RCC 7860 (cell line): ENCODE results near the gene AFAP1.
"Not testable (repeated sequence)": the region's sequence is repeated elsewhere in the genome, so short reads cannot be mapped to it uniquely, and the experiment has no call there.

Source experiments
- DNase-seq: peaks from one replicate; pipeline ENCODE4 v3.0.0-alpha.2; 2015; ENCODE audit warnings: low spot score
- FAIRE-seq: peaks from 2 replicates; lab custom pipeline; 2012; peaks lifted over from hg19 to GRCh38; lab: Jason Lieb, UNC

Gene AFAP1

DNA sequence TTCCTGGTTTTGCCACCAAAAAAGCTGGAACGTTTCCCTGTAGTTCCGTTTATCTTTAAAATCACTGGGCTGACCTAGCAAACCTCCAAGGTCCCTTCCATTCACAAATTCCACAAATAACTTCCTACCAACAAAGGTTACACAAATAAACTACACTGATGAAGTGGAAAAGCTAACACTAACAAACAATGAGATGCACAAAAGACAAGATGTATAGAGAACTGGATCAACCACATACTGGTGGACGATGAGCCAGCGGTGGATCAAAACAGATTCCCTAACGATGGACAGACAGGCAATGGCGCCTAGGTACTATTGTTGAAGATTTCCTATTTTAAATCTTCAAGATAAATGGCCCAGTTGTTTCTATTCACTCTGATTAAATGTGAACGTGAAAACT, 15.5 kb downstream of the AFAP1 start:
- DNase-seq: no peak
- no peak for FAIRE-seq

DNA sequence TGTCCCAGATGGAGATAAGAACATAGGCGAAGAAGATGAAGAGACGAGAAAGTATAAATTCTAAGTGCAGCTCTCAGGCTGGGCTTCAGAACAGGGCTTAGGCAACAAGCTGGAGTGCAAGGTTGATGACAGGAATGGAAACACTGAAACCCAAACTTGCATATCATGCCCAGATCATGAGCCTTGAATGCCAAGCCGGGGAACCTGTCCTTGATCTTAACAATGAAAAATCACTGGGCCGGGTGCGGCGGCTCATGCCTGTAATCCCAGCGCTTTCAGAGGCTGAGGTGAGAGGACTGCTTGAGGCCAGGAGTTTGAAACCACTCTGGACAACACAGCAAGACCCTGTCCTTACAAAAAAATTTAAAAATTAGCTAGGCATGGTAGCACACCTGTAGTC, 17.2 kb downstream of the AFAP1 start:
- FAIRE-seq: no peak

GRCh38 chr4:7918981-7919380, 20.7 kb downstream of the AFAP1 start:
- DNase-seq (no peak), FAIRE-seq (no peak)

More for the DNA sequence above, 17.2 kb downstream of the AFAP1 start:
- DNase-seq: no peak

- not testable (repeated sequence) for FAIRE-seq, DNase-seq
These were observed 21.5 kb downstream of the AFAP1 start for GRCh38 chr4:7918187-7918586.

DNA sequence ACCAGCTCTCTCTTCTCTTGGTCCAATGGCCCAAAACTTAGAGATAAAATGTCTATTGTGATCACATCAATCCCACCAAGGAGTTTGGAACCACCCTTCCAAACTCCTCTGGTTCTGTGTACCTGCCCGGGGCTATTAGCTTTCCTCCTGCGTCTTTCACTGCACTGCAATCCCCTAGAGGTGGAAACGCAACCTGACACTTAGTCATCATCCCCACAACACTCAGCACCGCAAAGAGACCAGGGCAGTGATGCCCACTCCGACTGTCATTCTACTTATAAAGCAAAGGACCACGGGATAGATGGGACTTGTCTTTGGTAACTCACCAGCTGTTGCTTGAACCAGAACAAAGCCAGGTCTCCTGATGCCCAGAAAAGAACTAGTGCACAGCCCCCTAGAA, 22.0 kb downstream of the AFAP1 start:
- FAIRE-seq: no peak
- no peak for DNase-seq

- FAIRE-seq (no peak), DNase-seq (no peak)
These were observed 23.8 kb downstream of the AFAP1 start for GRCh38 chr4:7915875-7916242.

GRCh38 chr4:7912826-7913225, 26.8 kb downstream of the AFAP1 start:
- DNase-seq (no peak), FAIRE-seq (no peak)

DNA sequence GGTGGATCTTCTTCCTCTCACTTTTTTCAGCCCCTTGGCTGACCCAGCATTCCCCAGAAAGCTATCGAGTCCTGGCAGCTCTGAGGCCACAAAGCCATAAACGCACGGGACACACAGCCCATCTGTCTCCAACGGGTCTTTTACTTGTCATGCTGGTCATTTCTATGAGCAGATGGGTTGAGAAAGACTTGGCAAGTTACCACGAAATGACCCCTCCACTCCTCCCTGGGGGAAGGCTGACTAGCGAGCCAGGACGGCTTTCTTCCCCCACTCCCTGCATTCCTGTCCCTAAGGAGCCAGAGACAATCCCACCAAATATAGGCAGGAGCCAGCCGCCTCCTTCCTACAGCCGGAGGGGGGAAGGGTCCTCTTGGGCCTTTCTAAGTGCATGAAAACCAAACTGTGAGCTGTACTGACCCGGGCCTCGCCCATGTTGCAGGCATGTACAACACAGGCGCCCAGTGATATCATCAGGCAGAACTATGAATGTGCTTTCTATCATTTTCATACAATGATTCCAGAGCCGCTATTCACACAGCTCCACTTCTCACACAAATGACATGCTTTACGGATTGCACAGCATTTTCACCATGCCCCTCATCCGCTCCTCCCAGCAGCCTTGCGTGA, 28.6 kb downstream of the AFAP1 start:
- FAIRE-seq (no peak), DNase-seq (no peak)

- DNase-seq (no peak), FAIRE-seq (no peak)
These were observed 29.3 kb downstream of the AFAP1 start for GRCh38 chr4:7910263-7910896.

GRCh38 chr4:7909463-7910262, 30.0 kb downstream of the AFAP1 start:
- FAIRE-seq (no peak), DNase-seq (no peak)

- DNase-seq (no peak), FAIRE-seq (no peak)
These were observed 31.0 kb downstream of the AFAP1 start for GRCh38 chr4:7908668-7909067.

DNA sequence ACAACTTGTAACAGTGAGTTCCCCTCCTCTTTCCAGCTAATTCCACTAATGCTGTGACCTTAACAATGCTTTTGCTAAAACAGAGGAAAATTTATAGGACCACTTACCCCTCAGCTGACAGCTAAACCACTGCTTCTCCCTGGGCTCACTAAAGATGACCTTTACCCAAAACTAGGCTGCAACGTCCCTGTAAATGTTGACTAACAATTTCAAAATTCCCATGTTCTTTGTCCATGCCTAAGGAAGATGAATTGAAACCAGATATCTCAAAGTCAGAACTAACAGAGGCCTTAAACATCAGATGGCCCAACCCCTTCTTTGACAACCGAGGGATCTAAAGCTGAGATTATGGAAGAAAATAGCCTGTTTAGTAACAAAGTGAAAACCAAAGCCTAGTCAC, 32.5 kb downstream of the AFAP1 start:
- DNase-seq: no peak
- no peak for FAIRE-seq

DNA sequence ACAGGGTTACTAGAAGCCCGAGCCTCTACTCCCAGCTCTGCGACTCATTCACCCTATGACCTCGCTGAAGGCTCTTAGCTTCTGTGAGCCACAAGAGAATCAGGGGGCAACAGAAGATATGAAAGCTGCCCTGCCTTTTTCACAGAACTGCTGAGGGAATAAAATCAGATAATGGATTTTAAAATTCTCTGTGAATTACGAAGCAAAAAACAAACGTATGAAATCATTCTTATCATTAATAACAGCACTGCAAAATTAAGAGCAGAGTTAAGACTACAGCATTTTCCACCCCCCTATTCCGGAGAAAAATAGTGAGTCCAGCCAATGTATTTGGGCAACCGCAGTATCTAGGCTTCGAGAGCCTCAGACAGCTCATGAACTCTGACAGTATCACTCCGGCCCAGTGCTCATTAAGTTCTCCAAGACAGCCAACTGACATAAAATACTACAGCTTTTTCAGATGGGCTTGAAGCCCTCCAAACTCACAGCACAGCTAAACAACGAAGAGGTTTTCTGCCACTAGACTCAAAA, 33.4 kb downstream of the AFAP1 start:
- DNase-seq (no peak), FAIRE-seq (no peak)

GRCh38 chr4:7904952-7905915, 34.4 kb downstream of the AFAP1 start:
- DNase-seq (no peak), FAIRE-seq (no peak)

- FAIRE-seq (no peak), DNase-seq (no peak)
These were observed 35.7 kb downstream of the AFAP1 start for GRCh38 chr4:7903791-7904516.

- no peak for FAIRE-seq
- DNase-seq: no peak
These were observed 36.8 kb downstream of the AFAP1 start for GRCh38 chr4:7902826-7903225.

- DNase-seq (no peak), FAIRE-seq (no peak)
These were observed 37.5 kb downstream of the AFAP1 start for GRCh38 chr4:7902101-7902553.

DNA sequence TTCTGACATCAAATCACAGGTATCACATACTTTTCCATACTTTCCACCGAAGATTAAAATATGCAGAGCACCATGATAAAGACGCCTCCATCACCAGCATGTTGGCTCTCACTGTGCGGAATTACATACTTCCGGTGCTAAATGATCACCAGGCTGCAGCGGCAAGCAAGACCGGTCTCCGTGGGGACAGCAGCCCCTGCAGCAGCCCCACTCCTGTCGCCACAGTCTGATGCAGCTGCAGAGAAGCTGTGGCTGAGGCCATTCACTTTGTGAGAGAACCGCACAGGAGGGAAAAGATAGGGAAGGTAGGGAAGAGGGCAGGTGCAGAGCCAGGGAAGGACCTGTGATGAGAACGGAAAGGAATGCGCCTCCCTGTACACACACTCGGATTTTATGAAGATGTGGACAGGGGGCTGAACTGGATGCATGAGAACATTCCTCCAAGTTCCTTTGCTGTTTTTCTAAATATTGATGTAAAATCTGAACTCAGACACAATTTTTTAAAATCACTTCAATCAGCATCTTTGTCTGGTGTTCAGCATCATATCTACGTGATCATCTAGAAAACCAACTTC, 38.3 kb downstream of the AFAP1 start:
- FAIRE-seq (no peak), DNase-seq (no peak)

- DNase-seq (no peak), FAIRE-seq (no peak)
These were observed 39.2 kb downstream of the AFAP1 start for GRCh38 chr4:7900334-7900909.
